ENCODE measurements around the gene MED13. TPM values are rescaled to one million over a fixed set of nuclear protein-coding genes. Genes with fewer than 3 reads are reported as not detected.

The MED13 gene
- total RNA-seq, 1 donor from 2014 or later, result 59.9 TPM

DNA sequence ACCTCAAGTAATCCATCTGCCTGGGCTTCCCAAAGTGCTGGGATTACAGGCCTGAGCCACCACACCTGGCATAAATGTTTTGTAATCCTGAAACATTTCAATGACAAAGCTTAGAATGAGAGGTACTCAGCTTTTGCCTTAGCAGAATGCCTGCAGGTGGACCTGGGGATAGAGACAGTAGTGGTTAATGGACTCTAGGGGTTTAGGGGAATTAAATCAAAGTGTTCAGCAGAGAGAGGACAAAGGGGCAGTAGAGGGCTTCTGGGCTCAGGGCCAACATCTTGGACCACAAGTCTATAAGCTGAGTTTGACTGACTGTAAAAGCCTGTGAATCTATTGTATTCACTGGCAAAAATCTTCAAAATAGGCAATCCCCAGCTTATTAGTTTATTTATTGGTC, 36.0 kb upstream of the MED13 start:
- no peak for TF ChIP-seq POLR2A (IDR thresholded peaks at IDR 0.05)
- TF ChIP-seq, protein P1, sequence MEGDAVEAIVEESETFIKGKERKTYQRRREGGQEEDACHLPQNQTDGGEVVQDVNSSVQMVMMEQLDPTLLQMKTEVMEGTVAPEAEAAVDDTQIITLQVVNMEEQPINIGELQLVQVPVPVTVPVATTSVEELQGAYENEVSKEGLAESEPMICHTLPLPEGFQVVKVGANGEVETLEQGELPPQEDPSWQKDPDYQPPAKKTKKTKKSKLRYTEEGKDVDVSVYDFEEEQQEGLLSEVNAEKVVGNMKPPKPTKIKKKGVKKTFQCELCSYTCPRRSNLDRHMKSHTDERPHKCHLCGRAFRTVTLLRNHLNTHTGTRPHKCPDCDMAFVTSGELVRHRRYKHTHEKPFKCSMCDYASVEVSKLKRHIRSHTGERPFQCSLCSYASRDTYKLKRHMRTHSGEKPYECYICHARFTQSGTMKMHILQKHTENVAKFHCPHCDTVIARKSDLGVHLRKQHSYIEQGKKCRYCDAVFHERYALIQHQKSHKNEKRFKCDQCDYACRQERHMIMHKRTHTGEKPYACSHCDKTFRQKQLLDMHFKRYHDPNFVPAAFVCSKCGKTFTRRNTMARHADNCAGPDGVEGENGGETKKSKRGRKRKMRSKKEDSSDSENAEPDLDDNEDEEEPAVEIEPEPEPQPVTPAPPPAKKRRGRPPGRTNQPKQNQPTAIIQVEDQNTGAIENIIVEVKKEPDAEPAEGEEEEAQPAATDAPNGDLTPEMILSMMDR (IDR thresholded peaks at IDR 0.05), result no peak
- TF ChIP-seq POLR2AphosphoS5 (IDR thresholded peaks at IDR 0.05; ENCODE audit: insufficient read depth in 1 of 2, low read depth in 1 of 2), result no peak
- Histone ChIP-seq H3K4me1 (no peaks in the 10 kb centered on the region), H3K27ac (no peak overlapping the region), H3K9me3 (no peaks in the 10 kb centered on the region), H3K36me3 (no peaks in the 10 kb centered on the region), H3K27me3 (no peaks in the 10 kb centered on the region), H3K4me3 (no peak overlapping the region)
- DNase-seq (ENCODE audit: extremely low spot score in 2 of 2), result no peak
- intact Hi-C loops (cut with DNase I), result no loop called here

DNA sequence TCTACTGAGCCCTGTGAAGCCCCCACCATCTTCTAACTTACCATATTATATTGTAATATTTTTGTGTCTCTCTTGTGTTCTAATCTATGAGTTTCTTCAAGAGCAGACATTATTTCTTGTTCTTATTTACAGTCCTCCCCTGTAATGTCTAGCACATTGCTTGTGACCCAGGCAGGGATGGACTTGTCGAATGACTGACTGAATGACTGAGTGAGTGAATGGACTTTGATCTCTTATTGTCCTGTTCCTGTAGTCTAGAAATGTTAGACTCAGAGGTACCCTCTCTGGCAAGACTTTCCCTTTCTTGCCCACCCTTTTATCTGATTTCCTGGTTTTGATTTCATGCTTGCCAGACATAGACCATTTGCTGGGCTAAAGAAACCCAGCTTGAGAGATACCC, 35.0 kb upstream of the MED13 start:
- Histone ChIP-seq H3K27ac (no peak overlapping the region), H3K27me3 (no peaks in the 10 kb centered on the region), H3K4me3 (no peak overlapping the region), H3K36me3 (no peaks in the 10 kb centered on the region), H3K9me3 (no peaks in the 10 kb centered on the region), H3K4me1 (no peaks in the 10 kb centered on the region)
- TF ChIP-seq POLR2A (IDR thresholded peaks at IDR 0.05), result no peak
- TF ChIP-seq, protein P1 (IDR thresholded peaks at IDR 0.05), result no peak
- TF ChIP-seq POLR2AphosphoS5 (IDR thresholded peaks at IDR 0.05; ENCODE audit: insufficient read depth in 1 of 2, low read depth in 1 of 2), result no peak
- DNase-seq (ENCODE audit: extremely low spot score in 2 of 2), result no peak
- intact Hi-C loops (cut with DNase I), result no loop called here

DNA sequence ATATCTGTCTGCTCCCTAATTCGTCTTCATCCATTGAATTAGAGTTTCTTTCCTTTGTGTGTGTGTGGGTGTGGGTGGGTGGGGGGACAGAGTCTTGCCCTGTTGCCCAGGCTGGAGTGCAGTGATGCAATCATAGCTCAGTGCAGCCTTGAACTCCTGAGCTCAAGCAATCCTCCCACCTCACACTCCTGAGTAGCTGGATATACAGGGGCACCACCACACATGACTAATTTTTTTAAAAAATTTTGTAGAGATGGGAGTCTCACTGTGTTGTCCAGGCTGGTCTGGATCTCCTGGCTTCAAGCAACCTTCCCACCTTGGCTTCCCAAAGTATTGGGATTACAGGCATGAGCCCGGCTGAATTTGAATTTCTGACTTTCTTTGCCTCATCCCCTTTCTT, 34.5 kb upstream of the MED13 start:
- H3K27ac ChIP-seq, result no peak overlapping the region
- H3K4me3 ChIP-seq, result no peak overlapping the region
- no peak for DNase-seq (ENCODE audit: extremely low spot score in 2 of 2)
- H3K36me3 ChIP-seq, result no peaks in the 10 kb centered on the region
- no peaks in the 10 kb centered on the region for H3K9me3 ChIP-seq
- H3K27me3 ChIP-seq, result no peaks in the 10 kb centered on the region
- TF ChIP-seq POLR2A (IDR thresholded peaks at IDR 0.05) (no peak), POLR2AphosphoS5 (IDR thresholded peaks at IDR 0.05; ENCODE audit: insufficient read depth in 1 of 2, low read depth in 1 of 2) (no peak)
- TF ChIP-seq, protein P1 (IDR thresholded peaks at IDR 0.05), result no peak
- intact Hi-C loops (cut with DNase I), result no loop called here
- no peaks in the 10 kb centered on the region for H3K4me1 ChIP-seq

DNA sequence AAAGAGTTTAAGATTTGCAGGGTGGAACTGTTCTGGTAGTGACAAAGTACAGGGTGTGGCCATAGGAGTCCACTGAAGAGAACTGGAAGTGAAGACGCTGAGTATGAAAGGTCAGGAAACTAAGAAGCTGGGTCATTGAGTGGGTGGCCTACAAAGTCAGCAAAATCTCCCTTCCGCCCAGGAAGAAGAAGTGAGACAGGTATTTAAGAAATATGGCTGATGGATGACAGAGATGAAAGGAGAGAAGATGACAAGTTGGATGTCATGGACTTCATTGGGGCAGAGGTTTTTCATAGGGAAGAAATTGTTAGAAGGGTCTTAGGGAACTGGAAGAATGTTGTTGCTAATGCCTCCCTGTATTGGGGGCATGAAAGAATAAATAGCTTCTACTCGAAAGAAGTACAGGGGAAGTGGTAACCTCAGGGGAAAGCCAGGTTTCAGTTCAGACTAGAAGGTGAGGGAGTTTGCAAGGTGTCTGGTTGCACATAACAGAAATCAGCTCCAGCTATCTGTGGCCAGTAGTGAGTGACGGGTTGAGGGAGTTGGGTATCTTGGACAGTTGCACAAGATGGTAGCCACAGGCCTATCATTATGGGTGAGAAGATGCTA, 33.6 kb upstream of the MED13 start:
- DNase-seq (ENCODE audit: extremely low spot score in 2 of 2), result no peak
- Histone ChIP-seq H3K4me3 (no peak overlapping the region), H3K27ac (no peak overlapping the region), H3K36me3 (no peaks in the 10 kb centered on the region), H3K9me3 (no peaks in the 10 kb centered on the region), H3K4me1 (peaks cover 5% of the 10 kb centered on the region), H3K27me3 (no peaks in the 10 kb centered on the region)
- intact Hi-C loops (cut with DNase I), result no loop called here
- TF ChIP-seq, protein P1 (IDR thresholded peaks at IDR 0.05), result no peak
- TF ChIP-seq POLR2AphosphoS5 (IDR thresholded peaks at IDR 0.05; ENCODE audit: insufficient read depth in 1 of 2, low read depth in 1 of 2) (no peak), POLR2A (IDR thresholded peaks at IDR 0.05) (no peak)

DNA sequence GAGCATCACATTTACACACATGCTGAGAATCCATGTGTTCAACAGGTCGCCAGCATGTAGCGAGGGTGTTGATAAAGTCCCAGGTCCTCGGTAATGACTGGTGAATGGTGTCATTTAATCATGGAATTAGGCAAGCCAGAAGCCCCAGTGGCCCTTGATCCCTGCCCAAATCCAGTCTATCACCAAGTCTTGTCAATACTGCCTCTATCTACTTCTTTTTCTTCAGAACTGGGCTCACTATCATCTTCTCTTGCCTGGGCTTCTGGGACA, 31.3 kb upstream of the MED13 start:
- Histone ChIP-seq H3K4me1 (peaks cover 8% of the 10 kb centered on the region), H3K4me3 (no peak overlapping the region), H3K9me3 (no peaks in the 10 kb centered on the region), H3K27me3 (no peaks in the 10 kb centered on the region), H3K27ac (no peak overlapping the region), H3K36me3 (no peaks in the 10 kb centered on the region)
- TF ChIP-seq POLR2AphosphoS5 (IDR thresholded peaks at IDR 0.05; ENCODE audit: insufficient read depth in 1 of 2, low read depth in 1 of 2) (no peak), POLR2A (IDR thresholded peaks at IDR 0.05) (no peak)
- TF ChIP-seq, protein P1 (IDR thresholded peaks at IDR 0.05), result no peak
- intact Hi-C loops (cut with DNase I), result no loop called here
- DNase-seq (ENCODE audit: extremely low spot score in 2 of 2), result no peak

Data from vagina (tissue), 2 donors.